ENCODE results near the gene CD58. TPM values are rescaled to one million over a fixed set of nuclear protein-coding genes. Genes with fewer than 3 reads are reported as not detected.
A peak's percentile ranks its signal among the peaks of the same experiment; 100 is the strongest.

Gene CD58
- total RNA-seq, 1 donor from 2014 or later, result 7.2 TPM

DNA sequence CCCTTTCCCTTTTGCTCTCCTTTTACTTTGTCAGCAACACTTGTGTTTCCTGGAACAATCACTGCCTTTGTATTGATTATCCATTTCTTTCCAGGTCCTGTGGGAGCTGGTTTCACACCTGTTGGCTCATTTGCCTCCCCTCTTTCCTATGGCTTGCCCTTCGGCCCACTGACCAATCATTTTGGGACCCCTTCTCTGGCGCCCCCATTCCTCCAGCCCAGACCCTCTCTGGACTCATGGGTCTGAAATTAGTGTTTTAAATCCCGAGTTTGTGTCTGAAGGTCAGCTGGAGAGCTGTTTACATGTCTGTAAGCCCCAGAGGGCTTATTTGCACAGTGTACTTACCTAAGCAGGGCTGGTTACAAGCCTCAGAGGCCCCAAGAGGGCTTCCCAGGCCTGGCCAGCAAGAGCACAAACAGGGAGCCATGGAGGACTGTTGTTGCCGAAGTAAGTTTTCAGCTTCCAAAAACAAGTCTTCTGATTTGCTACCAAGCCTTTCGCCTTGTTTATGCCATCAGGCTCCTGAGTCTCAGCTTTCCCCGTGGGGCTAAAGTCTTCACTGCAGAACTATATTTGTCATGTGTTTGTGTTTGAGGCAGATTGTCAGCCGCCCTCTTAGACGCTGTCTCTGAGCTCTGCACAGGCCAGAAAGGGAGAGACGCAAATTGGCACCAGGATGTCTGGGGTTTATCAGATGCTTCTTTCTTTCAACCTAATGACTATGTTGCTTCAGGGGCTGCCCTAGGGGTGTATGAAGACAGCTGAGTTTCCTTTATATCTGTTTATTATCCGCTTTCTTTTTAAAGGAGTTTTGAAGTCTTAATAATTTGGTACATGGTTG lies 104.8 kb downstream of the CD58 start:
- TF ChIP-seq, protein P1, sequence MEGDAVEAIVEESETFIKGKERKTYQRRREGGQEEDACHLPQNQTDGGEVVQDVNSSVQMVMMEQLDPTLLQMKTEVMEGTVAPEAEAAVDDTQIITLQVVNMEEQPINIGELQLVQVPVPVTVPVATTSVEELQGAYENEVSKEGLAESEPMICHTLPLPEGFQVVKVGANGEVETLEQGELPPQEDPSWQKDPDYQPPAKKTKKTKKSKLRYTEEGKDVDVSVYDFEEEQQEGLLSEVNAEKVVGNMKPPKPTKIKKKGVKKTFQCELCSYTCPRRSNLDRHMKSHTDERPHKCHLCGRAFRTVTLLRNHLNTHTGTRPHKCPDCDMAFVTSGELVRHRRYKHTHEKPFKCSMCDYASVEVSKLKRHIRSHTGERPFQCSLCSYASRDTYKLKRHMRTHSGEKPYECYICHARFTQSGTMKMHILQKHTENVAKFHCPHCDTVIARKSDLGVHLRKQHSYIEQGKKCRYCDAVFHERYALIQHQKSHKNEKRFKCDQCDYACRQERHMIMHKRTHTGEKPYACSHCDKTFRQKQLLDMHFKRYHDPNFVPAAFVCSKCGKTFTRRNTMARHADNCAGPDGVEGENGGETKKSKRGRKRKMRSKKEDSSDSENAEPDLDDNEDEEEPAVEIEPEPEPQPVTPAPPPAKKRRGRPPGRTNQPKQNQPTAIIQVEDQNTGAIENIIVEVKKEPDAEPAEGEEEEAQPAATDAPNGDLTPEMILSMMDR (conservative IDR thresholded peaks at IDR 0.05), result no peak
- Mint-ChIP-seq H3K27me3 (peaks cover 4% of the 10 kb centered on the region), H3K9me3 (no peaks in the 10 kb centered on the region), H3K4me1 (ENCODE audit: unreplicated experiment) (peaks cover 7% of the 10 kb centered on the region), H3K36me3 (peaks cover 5% of the 10 kb centered on the region), H3K27ac (peak overlapping the region; percentile 79), H3K4me3 (peak overlapping the region; percentile 20)
- no peak for DNase-seq (ENCODE audit: extremely low spot score, unreplicated experiment)

DNA sequence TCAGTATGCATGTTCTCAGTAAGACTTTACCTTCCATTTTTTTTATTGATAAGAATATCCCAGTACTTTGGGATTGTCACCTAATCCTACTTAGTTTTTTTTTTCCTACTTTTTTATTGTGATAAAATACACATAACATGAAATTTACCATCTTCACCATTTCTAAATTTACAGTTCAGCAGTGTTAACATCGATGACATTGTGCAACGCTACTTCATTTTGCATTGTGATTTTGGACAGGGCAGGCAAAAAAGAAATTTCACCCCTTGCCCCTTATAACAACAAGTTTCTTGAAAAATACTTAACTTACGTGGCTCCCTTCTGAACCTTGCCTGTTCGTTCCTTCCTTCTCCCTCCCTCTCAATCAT lies 105.4 kb downstream of the CD58 start:
- H3K27me3 Mint-ChIP-seq, result peaks cover 4% of the 10 kb centered on the region
- H3K36me3 Mint-ChIP-seq, result peaks cover 5% of the 10 kb centered on the region
- TF ChIP-seq, protein P1 (conservative IDR thresholded peaks at IDR 0.05), result no peak
- H3K4me3 Mint-ChIP-seq, result peak overlapping the region; percentile 7
- peak overlapping the region; percentile 79 for H3K27ac Mint-ChIP-seq
- no peak for DNase-seq (ENCODE audit: extremely low spot score, unreplicated experiment)
- H3K4me1 Mint-ChIP-seq (ENCODE audit: unreplicated experiment), result peaks cover 7% of the 10 kb centered on the region
- no peaks in the 10 kb centered on the region for H3K9me3 Mint-ChIP-seq

Small RNA genes lying within 50 kb of the gene (microRNA-seq; reads per million reads assigned to microRNA genes)
- gene MIR548AC, result not detected

Other genes starting within 250 kb of the CD58 start
- gene ATP1A1, start 197.8 kb downstream of the CD58 start, total RNA-seq (ENCODE audit: low replicate concordance), result 374 and 695 TPM in 2 replicates
- gene IGSF3, start 96.7 kb upstream of the CD58 start, total RNA-seq (ENCODE audit: low replicate concordance), result 42.9 and 48.4 TPM in 2 replicates
- 0.17 TPM in 1 of 2 replicates, not detected in the other for gene CD2, start 183.4 kb upstream of the CD58 start, total RNA-seq (ENCODE audit: low replicate concordance)